GM19099 (cell line): ENCODE results near the gene IPO4.

Source experiments
- POLR2A ChIP-seq: IDR thresholded peaks from 3 replicates; pipeline ENCODE4 v1.6.1; 2011; ENCODE audit warnings: low read depth; ENCODE audit not compliant: insufficient read length; ENCODE audit errors: extremely low read depth

IPO4 gene

GRCh38 chr14:24135584-24135833 lies 53.1 kb downstream of the IPO4 start:
- no peak for TF ChIP-seq POLR2A

- no peak for TF ChIP-seq POLR2A
These were observed 54.9 kb downstream of the IPO4 start for GRCh38 chr14:24133735-24134134.

GRCh38 chr14:24132976-24133375 lies 55.6 kb downstream of the IPO4 start:
- TF ChIP-seq POLR2A: no peak

GRCh38 chr14:24132061-24132685 lies 56.4 kb downstream of the IPO4 start:
- TF ChIP-seq POLR2A: no peak

- TF ChIP-seq POLR2A: no peak
These were observed 57.1 kb downstream of the IPO4 start for GRCh38 chr14:24131549-24131966.

- TF ChIP-seq POLR2A: no peak
These were observed 57.7 kb downstream of the IPO4 start for GRCh38 chr14:24130717-24131548.

- no peak for TF ChIP-seq POLR2A
These were observed 58.3 kb downstream of the IPO4 start, which contains the start of gene FITM1 for GRCh38 chr14:24130380-24130716. FITM1 (plus strand) TSS chr14:24130659; CDS start chr14:24131564, 905 bp downstream.
